Upper lobe of left lung (tissue), 4 donors: ENCODE measurements around the gene IL17RE.

Experiments
- POLR2AphosphoS5 ChIP-seq, 2 donors: sonication (generic); formaldehyde crosslinking; IDR thresholded peaks; one replicate each; pipeline ENCODE4 v1.5.1; 2017; ENCODE audit warnings: antibody characterized with exemption in 2 of 2
- TF ChIP-seq, protein P1 (sequence below), 6 experiments: fragments of 450-650 bp in 4 of 6; fragments of 200-600 bp in 2 of 6; sonication (generic) in 2 of 6; IDR thresholded peaks; one replicate each; pipeline ENCODE4 v1.5.1; 2016 to 2019; ENCODE audit warnings: antibody characterized with exemption in 6 of 6

DNA sequence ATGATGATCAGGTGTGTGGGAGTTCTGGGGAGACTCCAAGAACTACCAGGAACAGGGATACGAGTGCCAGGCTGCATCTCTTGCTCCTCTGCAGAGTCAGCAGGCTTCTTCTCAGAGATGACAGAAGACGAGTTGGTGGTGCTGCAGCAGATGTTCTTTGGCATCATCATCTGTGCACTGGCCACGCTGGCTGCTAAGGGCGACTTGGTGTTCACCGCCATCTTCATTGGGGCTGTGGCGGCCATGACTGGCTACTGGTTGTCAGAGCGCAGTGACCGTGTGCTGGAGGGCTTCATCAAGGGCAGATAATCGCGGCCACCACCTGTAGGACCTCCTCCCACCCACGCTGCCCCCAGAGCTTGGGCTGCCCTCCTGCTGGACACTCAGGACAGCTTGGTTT, 41.6 kb downstream of the IL17RE start:
- TF ChIP-seq, protein P1, sequence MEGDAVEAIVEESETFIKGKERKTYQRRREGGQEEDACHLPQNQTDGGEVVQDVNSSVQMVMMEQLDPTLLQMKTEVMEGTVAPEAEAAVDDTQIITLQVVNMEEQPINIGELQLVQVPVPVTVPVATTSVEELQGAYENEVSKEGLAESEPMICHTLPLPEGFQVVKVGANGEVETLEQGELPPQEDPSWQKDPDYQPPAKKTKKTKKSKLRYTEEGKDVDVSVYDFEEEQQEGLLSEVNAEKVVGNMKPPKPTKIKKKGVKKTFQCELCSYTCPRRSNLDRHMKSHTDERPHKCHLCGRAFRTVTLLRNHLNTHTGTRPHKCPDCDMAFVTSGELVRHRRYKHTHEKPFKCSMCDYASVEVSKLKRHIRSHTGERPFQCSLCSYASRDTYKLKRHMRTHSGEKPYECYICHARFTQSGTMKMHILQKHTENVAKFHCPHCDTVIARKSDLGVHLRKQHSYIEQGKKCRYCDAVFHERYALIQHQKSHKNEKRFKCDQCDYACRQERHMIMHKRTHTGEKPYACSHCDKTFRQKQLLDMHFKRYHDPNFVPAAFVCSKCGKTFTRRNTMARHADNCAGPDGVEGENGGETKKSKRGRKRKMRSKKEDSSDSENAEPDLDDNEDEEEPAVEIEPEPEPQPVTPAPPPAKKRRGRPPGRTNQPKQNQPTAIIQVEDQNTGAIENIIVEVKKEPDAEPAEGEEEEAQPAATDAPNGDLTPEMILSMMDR (IDR thresholded peaks at IDR 0.05): no peak
- TF ChIP-seq POLR2AphosphoS5 (IDR thresholded peaks at IDR 0.05): no peak
